Endothelial cell of umbilical vein (primary cell): ENCODE results near the gene ZNF609.

Experiments
- POLR2AphosphoS5 ChIP-seq: IDR thresholded peaks from 2 replicates; pipeline ENCODE4 v1.6.1; 2012; ENCODE audit warnings: low read depth, mild to moderate bottlenecking, control low read depth, low read length, moderate library complexity; ENCODE audit not compliant: insufficient read depth
- TF ChIP-seq, protein P1 (sequence below), 2 donors: IDR thresholded peaks; 1 replicate in 1 of 2; 2 replicates in 1 of 2; pipeline ENCODE4 v1.5.1; 2011; ENCODE audit warnings: low read length in 2 of 2, mild to moderate bottlenecking in 2 of 2, moderate library complexity in 2 of 2, control low read depth in 1 of 2, inconsistent platforms in 1 of 2, low read depth in 1 of 2; ENCODE audit not compliant: insufficient read depth in 1 of 2; ENCODE audit errors: extremely low read depth in 1 of 2

DNA sequence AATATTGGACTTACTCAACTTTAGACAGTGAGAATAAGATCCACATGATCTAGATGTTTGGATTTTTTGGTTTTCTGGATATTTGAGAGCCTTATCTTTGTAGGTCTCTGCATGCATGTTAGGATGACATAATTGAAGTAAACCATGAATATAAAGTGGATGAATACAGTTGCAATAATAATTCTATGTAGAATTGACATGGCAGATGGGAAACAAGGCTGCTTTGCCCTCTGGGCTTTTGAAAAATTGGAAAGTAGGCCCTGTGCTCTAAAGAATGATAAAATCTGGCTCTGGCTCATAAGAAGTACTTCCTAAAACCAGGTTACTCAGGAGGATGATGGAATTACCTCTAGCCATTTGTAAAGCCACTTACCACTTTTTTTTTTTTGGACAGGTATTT lies 86.9 kb downstream of the ZNF609 start:
- TF ChIP-seq POLR2AphosphoS5, result no peak
- TF ChIP-seq, protein P1, sequence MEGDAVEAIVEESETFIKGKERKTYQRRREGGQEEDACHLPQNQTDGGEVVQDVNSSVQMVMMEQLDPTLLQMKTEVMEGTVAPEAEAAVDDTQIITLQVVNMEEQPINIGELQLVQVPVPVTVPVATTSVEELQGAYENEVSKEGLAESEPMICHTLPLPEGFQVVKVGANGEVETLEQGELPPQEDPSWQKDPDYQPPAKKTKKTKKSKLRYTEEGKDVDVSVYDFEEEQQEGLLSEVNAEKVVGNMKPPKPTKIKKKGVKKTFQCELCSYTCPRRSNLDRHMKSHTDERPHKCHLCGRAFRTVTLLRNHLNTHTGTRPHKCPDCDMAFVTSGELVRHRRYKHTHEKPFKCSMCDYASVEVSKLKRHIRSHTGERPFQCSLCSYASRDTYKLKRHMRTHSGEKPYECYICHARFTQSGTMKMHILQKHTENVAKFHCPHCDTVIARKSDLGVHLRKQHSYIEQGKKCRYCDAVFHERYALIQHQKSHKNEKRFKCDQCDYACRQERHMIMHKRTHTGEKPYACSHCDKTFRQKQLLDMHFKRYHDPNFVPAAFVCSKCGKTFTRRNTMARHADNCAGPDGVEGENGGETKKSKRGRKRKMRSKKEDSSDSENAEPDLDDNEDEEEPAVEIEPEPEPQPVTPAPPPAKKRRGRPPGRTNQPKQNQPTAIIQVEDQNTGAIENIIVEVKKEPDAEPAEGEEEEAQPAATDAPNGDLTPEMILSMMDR (IDR thresholded peaks at IDR 0.05; ENCODE audit: extremely low read depth in 1 of 2, insufficient read depth in 1 of 2, low read depth in 1 of 2, low read length in 2 of 2), result no peak
